Hematopoietic multipotent progenitor cell treated with erythropoietin and hydrocortisone succinate and interleukin-3 and kit ligand, for 6 days (in vitro differentiated cells): ENCODE results near the gene STAT6.

ENCODE experiments used
- DNase-seq: peaks from one replicate; pipeline ENCODE4 v3.0.0-alpha.2; 2015

STAT6 gene

DNA sequence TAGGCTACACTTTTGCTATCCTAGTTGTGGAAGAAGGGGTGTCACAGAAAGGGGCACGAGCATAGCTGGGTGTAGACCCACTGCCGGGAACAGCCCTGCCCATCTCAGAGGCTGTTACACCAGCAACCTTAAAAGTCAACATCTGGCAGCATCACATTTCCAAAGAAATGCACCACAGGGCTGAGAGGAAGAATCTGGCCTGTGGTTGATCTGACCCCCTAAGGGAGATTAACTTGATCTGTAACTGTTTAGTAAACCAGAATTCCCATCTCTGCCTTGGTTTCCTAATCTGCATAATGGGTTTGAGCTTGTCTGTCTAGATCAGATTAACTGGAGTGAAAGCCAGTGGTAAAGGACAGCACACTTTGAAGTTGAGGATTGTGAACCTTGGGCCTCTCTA is 34.9 kb upstream of the STAT6 start:
- no peak for DNase-seq

- DNase-seq: no peak
Observed at GRCh38 chr12:57145460-57146059, 34.4 kb upstream of the STAT6 start.

GRCh38 chr12:57143454-57143853 is 32.3 kb upstream of the STAT6 start:
- no peak for DNase-seq

DNA sequence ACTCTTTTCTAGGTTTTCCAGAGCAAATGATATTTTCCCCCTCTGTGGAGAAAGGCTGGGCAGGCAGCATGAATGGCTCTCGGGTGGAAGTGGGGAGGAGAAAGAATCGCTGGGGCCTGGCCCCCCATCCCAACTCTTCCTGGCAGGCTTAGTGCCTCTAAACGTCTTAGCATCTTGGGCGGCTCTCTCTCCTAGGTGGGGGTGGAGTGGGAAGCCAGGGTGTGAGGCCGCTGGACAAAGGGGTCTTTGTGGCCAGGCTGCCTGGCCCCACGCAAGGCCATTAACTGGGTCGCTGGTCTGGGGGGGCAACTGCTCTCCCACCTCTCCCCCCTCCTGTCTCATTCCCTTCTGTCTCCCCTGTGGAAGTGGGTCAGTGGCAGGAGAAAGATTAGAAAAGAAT is 31.6 kb upstream of the STAT6 start:
- DNase-seq: no peak

DNA sequence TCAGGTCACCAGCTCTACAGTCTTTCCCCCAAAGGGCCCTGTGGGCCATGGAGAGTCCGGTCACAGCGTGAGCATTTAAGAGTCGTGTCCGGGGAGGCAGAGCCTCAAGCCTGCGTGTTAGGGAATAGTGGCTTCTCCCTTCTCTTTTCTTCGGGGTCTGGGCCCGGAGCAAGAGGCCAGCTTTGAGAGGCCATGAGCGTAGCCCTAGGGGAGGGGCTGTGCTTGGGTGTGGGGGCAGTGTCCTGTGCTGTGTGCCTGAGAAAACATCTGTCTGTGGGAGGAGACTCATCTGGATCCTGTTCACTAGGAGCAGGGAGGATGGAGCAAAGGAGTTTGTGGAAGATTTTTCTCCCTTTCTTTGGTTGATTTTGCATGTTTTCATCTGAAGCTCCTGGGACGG is 31.0 kb upstream of the STAT6 start:
- DNase-seq: no peak

DNA sequence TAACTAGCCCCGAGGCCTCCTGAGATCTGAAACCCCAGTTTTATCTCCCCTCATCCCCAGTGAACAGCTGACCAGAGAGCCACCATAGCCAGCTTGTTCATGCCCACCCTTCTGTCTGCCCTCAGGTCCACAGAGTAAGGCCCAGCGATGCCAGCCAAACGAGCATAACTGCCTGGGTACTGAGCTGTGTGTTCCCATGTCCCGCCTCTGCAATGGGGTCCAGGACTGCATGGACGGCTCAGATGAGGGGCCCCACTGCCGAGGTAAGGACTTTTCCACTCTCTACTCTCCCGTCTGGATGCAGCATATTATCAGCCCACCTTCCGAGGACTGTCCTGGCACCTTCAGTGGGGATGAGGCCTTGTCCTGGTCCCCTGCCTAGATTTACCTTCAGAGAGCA is 30.1 kb upstream of the STAT6 start:
- DNase-seq: no peak

GRCh38 chr12:57139796-57140649 is 28.9 kb upstream of the STAT6 start:
- DNase-seq: peak; percentile 69

- peak; percentile 66 for DNase-seq
Observed at GRCh38 chr12:57138526-57139272, 27.5 kb upstream of the STAT6 start.

DNA sequence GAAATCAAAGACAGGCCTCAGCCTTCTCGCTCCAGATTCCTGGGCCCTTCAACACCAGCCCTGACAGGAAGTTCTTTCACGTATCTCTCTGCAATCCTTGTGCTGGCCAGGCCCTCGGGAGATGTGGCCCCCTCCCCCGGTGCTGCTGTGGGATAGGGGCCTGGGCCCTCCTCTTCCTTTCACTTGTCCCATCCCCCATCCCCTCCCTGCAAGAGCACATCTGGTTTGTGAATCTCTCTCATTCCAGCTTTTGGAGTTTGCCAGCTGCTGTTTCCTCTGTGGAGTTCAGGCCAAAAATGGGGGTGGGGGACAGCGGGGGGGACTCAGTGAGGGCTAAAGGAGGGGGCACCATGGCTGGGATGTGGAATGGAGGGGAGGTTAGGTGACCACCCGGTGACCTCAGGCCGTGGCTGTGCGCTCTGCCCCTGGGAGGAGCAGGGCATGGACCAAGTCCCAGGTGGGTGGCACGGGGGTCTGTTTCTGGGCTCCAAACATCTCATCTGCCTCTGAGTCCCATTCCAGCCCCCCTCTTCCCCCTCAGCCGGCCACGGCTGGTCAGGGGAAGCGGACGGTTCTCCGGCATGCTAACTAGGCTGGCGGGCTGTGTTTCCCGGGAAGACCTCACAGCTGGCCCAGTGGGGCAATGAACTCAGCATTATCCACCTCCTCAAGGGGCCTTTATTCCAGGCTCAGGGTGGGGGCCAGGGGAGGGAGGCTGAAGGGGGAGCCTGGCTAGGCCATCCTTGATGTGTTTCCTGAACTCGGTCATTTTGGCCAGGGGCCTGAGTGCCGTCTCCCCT is 24.6 kb upstream of the STAT6 start:
- no peak for DNase-seq

DNA sequence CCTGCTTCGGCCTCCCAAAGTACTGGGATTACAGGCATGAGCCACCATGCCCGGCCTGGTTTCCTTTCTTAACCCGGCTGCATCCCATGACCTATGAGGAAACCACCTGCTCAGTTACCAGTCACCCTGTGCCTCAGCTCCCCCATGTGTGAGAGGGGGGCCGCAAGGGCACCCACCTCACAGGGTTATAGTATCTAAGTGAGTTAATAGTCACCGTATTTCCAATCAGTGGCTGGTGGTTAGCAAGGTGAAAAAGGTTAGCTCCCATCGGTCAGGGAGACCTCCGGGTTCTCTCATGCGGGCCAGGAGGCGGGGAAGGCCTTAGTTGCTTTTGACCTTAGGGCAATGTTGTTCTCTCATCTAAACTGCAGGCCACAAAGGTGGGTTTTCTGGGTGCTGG is 23.8 kb upstream of the STAT6 start:
- no peak for DNase-seq

GRCh38 chr12:57133916-57134315 is 22.8 kb upstream of the STAT6 start:
- no peak for DNase-seq

GRCh38 chr12:57133013-57133569 is 21.9 kb upstream of the STAT6 start:
- no peak for DNase-seq

DNA sequence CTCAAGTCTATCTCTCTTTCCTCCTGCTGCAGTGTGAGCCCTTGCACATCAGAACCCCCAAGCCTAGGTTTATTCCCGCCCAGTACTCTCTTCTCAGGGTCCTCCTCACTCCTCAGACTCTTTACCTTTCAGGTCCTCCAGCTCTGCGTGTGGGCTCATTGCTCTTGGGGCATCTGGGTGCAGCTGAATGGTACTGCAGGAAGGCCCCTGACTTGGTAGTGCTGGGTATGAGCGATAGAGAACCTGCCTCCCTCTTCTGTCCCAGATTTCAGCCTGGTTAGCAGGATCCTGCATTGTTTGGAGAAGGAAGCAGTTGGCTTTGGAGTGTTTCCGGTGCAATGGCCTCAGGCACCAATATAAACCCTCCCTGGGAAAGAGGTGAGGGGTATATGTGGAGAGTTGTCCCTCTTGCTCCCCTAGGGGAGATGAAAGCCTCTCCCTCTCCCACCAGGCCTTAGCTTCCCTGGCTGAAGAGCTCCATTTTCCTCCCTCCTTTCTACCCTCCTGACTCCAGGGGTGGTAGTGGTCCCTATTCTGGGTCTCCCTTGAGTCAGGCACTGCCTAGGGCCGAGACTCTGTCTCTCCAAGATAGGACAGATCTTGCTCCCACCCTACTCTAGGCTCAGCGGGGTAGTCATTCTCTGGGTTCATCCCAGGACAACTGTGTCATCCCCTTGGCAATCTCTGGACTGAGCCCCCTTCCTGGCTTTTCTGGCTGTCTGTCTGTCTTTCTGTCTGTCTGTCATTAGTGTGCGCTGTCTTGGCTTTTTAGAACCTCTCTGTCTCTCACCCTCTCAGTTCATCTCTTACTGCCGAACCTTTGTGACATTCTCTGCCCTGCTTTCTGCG is 21.0 kb upstream of the STAT6 start:
- no peak for DNase-seq

DNA sequence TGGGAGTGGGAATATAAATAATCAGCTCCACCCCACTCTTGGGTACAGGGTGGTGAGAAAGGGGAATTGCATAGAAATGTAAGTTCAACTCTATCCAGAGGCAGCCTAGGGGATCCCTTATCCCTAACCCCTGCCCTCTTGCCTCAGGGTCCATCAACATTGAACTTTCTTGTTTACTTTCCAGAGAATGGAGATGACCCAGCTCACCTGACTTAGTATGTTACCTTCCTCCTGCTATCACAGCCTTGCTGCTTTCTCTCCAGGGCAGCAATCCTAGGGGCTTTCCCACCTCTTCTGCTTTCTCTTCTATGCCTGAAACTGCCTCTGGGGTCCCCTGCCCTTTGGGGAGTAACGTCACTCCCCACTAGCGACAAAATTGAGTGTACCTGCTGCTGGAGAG is 19.8 kb upstream of the STAT6 start:
- DNase-seq: no peak

DNA sequence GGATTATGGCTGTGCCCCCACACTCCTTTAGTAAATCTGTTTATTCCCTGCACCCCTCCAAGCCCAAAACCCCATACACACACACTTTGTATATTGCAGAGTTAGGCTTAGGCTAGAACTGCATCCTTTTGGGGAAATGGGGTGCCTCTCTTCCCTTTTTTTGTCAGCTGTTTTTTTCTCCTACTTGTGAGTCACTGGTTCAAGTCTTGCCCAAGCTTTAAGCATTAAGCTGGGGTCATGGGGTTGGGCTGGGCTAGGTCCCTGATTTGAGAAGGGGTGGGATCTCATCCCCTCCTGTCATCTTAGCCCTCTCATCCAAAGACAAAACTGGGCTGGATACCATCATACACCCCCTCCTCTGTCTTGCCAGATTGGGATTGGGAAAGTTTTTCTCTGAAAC is 18.7 kb upstream of the STAT6 start:
- DNase-seq: no peak

DNA sequence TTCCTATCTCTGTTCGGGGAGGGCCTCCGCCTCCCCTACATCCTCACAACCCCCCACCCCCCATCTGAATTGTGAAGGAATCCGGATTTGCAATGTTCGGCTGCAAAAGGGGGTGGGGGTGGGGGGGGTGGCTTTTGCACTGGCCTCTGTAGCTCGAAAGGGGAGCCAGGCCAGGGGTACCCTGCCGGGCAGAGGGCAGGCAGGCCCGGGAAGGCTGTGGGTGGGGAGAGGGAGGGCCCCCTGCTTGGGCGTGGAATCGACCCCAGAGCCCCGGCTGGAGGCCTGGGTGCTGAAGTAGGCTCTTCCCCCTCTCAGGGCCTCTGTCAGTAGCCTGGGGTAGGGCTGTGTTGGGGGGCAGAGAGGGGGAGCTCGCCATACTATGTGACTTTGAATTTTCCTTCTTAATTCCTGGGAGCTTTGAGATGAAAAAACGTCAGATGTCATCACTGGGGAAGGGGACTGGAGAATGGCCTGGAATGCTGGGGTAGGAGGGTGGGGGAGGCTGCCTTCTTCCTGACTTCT is 18.2 kb upstream of the STAT6 start:
- no peak for DNase-seq

- DNase-seq: no peak
Observed at GRCh38 chr12:57128519-57129247, 17.5 kb upstream of the STAT6 start.

DNA sequence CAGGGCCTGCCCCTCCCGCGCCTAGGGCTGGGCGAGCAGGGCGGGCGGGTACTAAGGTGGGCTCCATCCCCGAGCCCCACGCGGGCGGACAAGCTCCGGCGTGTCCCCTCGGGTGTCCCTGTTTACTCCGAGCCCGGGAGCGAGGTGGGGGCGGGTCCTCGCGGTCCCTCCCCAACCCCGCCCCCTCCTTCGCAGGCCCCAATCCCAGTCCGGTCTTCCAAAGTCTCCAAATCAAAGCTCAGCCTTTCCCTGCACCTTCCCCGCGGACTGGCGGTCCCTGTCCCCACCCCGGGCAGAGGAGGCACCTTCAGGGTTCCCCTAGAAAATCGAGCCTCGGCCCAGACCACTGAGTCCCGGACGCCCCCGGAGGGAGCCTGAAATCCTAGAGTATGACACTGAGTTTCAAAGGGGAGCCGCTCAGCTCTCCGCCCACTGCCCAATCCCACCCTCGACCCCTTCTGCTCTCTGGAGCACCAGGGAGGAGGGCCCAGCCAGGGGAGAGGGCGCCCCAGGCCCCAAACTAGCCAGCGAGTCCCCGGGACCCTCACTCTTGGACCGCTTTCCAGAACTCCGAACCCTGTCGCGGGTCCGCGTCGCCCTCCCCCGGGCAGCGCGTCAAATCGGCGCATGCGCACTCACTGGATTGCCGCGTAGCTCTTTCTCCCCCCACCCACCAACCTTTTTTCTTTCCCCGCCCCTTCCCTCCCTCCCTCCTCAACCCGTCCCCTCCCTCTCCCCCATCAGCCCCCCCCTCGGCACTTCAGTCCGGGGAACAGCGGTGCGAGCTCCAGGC is 16.8 kb upstream of the STAT6 start, which contains the start of gene LRP1:
LRP1 (plus strand) TSS at position 758 of the 793 bp plus-strand sequence. CDS start 482 bp downstream, outside the sequence.
- DNase-seq: peak; percentile 74

DNA sequence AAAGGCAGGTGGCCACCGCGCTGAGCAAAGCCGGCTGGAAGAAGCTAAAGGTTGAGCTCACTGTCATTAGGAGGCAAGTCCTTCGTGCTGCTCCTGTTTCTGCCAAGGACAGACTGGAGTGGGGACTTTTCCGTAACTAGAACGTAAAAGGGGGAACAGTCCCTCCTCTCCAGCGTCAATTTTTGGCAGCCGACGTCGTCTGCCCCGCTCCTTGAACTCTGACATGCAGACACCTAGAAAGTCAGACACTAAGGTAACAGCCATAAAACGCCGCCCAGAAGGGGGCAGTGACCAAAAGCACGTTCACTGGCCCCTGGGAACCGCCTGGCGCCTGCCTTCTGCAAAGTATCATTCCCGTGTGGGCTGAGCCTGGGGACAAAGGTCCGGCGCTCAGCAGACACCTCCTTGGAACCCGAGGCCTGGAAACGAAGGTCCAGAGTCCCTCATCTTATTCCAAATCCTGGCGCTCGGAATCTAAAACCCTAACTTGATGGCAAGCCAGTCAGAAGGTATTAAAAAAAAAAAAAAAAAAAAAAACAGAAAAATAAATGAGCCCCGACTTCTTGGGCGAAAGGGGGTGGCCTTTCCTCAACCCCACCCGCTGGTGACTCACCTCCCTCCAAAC is 16.1 kb upstream of the STAT6 start:
- peak; percentile 76 for DNase-seq
